IgD-negative memory B cell (primary cell): ENCODE measurements around the gene IBA57. TPM values are rescaled to one million over a fixed set of nuclear protein-coding genes. Genes with fewer than 3 reads are reported as not detected.

Experiments
- H3K27ac Mint-ChIP-seq, 3 donors: one replicate each; pipeline ENCODE4 v1.8.0; 2020 to 2022; ENCODE audit warnings: mild to moderate bottlenecking in 3 of 3, mixed read lengths in 3 of 3, moderate library complexity in 1 of 3
- H3K27me3 Mint-ChIP-seq: one replicate; pipeline ENCODE4 v1.8.0; 2021; ENCODE audit warnings: mixed read lengths
- H3K36me3 Mint-ChIP-seq: one replicate; pipeline ENCODE4 v1.8.0; 2020; ENCODE audit warnings: mild to moderate bottlenecking, mixed read lengths
- H3K4me1 Mint-ChIP-seq, 3 donors: one replicate each; pipeline ENCODE4 v1.8.0; 2020 to 2022; ENCODE audit warnings: mixed read lengths in 3 of 3, mild to moderate bottlenecking in 1 of 3
- H3K4me3 Mint-ChIP-seq, 4 donors: one replicate each; pipeline ENCODE4 v1.8.0; 2020 to 2022; ENCODE audit warnings: mild to moderate bottlenecking in 4 of 4, mixed read lengths in 4 of 4, moderate library complexity in 3 of 4
- H3K9me3 Mint-ChIP-seq, 3 donors: one replicate each; pipeline ENCODE4 v1.8.0; 2020 to 2021; ENCODE audit warnings: mixed read lengths in 3 of 3, mild to moderate bottlenecking in 1 of 3
- polyA plus RNA-seq: library from polyadenylated mRNA; unstranded; fragments of 300-500 nt; fragmentation: Illumina TruSeq; gene quantifications from one replicate; pipeline ENCODE4 v1.2.3, GENCODE V29; 2021

IBA57 gene
- 3.3 TPM for polyA plus RNA-seq

- peaks cover 12 to 24% (median 17%) of the 10 kb centered on the region in 3 donors for H3K4me1 Mint-ChIP-seq
- H3K4me3 Mint-ChIP-seq: peak within 1 kb of the TSS; percentile 87 to 98 (median 92)
- no peaks in the 10 kb centered on the region for H3K9me3 Mint-ChIP-seq
- H3K36me3 Mint-ChIP-seq: peaks cover 2% of the 10 kb centered on the region
- peak within 1 kb of the TSS; percentile 95 to 98 (median 97) for H3K27ac Mint-ChIP-seq
- peaks cover 2% of the 10 kb centered on the region for H3K27me3 Mint-ChIP-seq
These were observed at the start of gene IBA57 for GRCh38 chr1:228165372-228166169. Gene IBA57, plus strand, starts transcription at chr1:228165804. Its CDS starts 13 bp downstream, at chr1:228165817.

GRCh38 chr1:228117335-228117734, 48.3 kb upstream of the IBA57 start:
- peak overlapping the region in 1 of 3 donors; percentile 40 for H3K27ac Mint-ChIP-seq
- H3K36me3 Mint-ChIP-seq: peaks cover 4% of the 10 kb centered on the region
- H3K27me3 Mint-ChIP-seq: no peaks in the 10 kb centered on the region
- no peak overlapping the region for H3K4me3 Mint-ChIP-seq
- peaks cover 0 to 6% (median 4%) of the 10 kb centered on the region in 3 donors for H3K4me1 Mint-ChIP-seq
- H3K9me3 Mint-ChIP-seq: no peaks in the 10 kb centered on the region

- Mint-ChIP-seq H3K36me3 (peaks cover 4% of the 10 kb centered on the region), H3K4me3 (no peak overlapping the region), H3K27ac (no peak overlapping the region), H3K9me3 (no peaks in the 10 kb centered on the region), H3K27me3 (no peaks in the 10 kb centered on the region), H3K4me1 (peaks cover 0 to 6% (median 4%) of the 10 kb centered on the region in 3 donors)
These were observed 47.6 kb upstream of the IBA57 start for GRCh38 chr1:228118040-228118439.

- H3K9me3 Mint-ChIP-seq: no peaks in the 10 kb centered on the region
- H3K27ac Mint-ChIP-seq: peak overlapping the region in 1 of 3 donors; percentile 58
- peaks cover 0 to 9% (median 4%) of the 10 kb centered on the region in 3 donors for H3K4me1 Mint-ChIP-seq
- H3K36me3 Mint-ChIP-seq: peaks cover 4% of the 10 kb centered on the region
- H3K4me3 Mint-ChIP-seq: no peak overlapping the region
- H3K27me3 Mint-ChIP-seq: no peaks in the 10 kb centered on the region
These were observed 45.3 kb upstream of the IBA57 start for GRCh38 chr1:228120351-228120750.

- Mint-ChIP-seq H3K4me3 (peak overlapping the region in 2 of 4 donors; percentile 6 to 24), H3K4me1 (peaks cover 0 to 10% (median 4%) of the 10 kb centered on the region in 3 donors), H3K27me3 (no peaks in the 10 kb centered on the region), H3K27ac (no peak overlapping the region), H3K9me3 (no peaks in the 10 kb centered on the region), H3K36me3 (peaks cover 4% of the 10 kb centered on the region)
These were observed 44.6 kb upstream of the IBA57 start for GRCh38 chr1:228120857-228121489.

- H3K27me3 Mint-ChIP-seq: no peaks in the 10 kb centered on the region
- H3K4me3 Mint-ChIP-seq: no peak overlapping the region
- no peaks in the 10 kb centered on the region for H3K9me3 Mint-ChIP-seq
- no peak overlapping the region for H3K27ac Mint-ChIP-seq
- peaks cover 3% of the 10 kb centered on the region for H3K36me3 Mint-ChIP-seq
- peaks cover 0 to 10% (median 4%) of the 10 kb centered on the region in 3 donors for H3K4me1 Mint-ChIP-seq
These were observed 42.6 kb upstream of the IBA57 start for GRCh38 chr1:228122921-228123441.

- H3K4me3 Mint-ChIP-seq: no peak overlapping the region
- H3K27me3 Mint-ChIP-seq: no peaks in the 10 kb centered on the region
- H3K36me3 Mint-ChIP-seq: peaks cover 1% of the 10 kb centered on the region
- no peaks in the 10 kb centered on the region for H3K9me3 Mint-ChIP-seq
- no peak overlapping the region for H3K27ac Mint-ChIP-seq
- peaks cover 0 to 10% (median 4%) of the 10 kb centered on the region in 3 donors for H3K4me1 Mint-ChIP-seq
These were observed 42.1 kb upstream of the IBA57 start for GRCh38 chr1:228123505-228123904.

GRCh38 chr1:228125185-228125584, 40.4 kb upstream of the IBA57 start:
- H3K4me1 Mint-ChIP-seq: peaks cover 0 to 10% (median 4%) of the 10 kb centered on the region in 3 donors
- H3K27ac Mint-ChIP-seq: no peak overlapping the region
- no peaks in the 10 kb centered on the region for H3K9me3 Mint-ChIP-seq
- peaks cover under 1% of the 10 kb centered on the region for H3K27me3 Mint-ChIP-seq
- H3K4me3 Mint-ChIP-seq: no peak overlapping the region
- no peaks in the 10 kb centered on the region for H3K36me3 Mint-ChIP-seq

GRCh38 chr1:228131766-228132165, 33.8 kb upstream of the IBA57 start:
- peaks cover 3 to 6% (median 5%) of the 10 kb centered on the region in 3 donors for H3K4me1 Mint-ChIP-seq
- no peaks in the 10 kb centered on the region for H3K9me3 Mint-ChIP-seq
- peaks cover 7% of the 10 kb centered on the region for H3K27me3 Mint-ChIP-seq
- peak overlapping the region in 1 of 4 donors; percentile 58 for H3K4me3 Mint-ChIP-seq
- no peaks in the 10 kb centered on the region for H3K36me3 Mint-ChIP-seq
- H3K27ac Mint-ChIP-seq: no peak overlapping the region

GRCh38 chr1:228134591-228134990, 31.0 kb upstream of the IBA57 start:
- Mint-ChIP-seq H3K4me1 (peaks cover 11 to 18% (median 16%) of the 10 kb centered on the region in 3 donors), H3K27me3 (peaks cover 7% of the 10 kb centered on the region), H3K9me3 (no peaks in the 10 kb centered on the region), H3K27ac (no peak overlapping the region), H3K36me3 (no peaks in the 10 kb centered on the region), H3K4me3 (peak overlapping the region in 1 of 4 donors; percentile 52)

GRCh38 chr1:228136901-228137300, 28.7 kb upstream of the IBA57 start:
- Mint-ChIP-seq H3K4me1 (peaks cover 7 to 22% (median 17%) of the 10 kb centered on the region in 3 donors), H3K9me3 (no peaks in the 10 kb centered on the region), H3K36me3 (no peaks in the 10 kb centered on the region), H3K27me3 (peaks cover 2% of the 10 kb centered on the region), H3K27ac (peak overlapping the region in 2 of 3 donors; percentile 59 to 84), H3K4me3 (peak overlapping the region in 2 of 4 donors; percentile 38 to 65)

- H3K36me3 Mint-ChIP-seq: no peaks in the 10 kb centered on the region
- H3K4me1 Mint-ChIP-seq: peaks cover 7 to 35% (median 30%) of the 10 kb centered on the region in 3 donors
- H3K27ac Mint-ChIP-seq: peak overlapping the region; percentile 88 to 100 (median 99)
- H3K27me3 Mint-ChIP-seq: peaks cover 2% of the 10 kb centered on the region
- peak overlapping the region; percentile 84 to 98 (median 96) for H3K4me3 Mint-ChIP-seq
- H3K9me3 Mint-ChIP-seq: no peaks in the 10 kb centered on the region
These were observed 26.1 kb upstream of the IBA57 start for GRCh38 chr1:228139406-228139930.

GRCh38 chr1:228139931-228140723, 25.5 kb upstream of the IBA57 start, which contains the start of gene GUK1:
Gene GUK1, plus strand, starts transcription at chr1:228140279. Its CDS starts 24 bp downstream, at chr1:228140303.
- peak within 1 kb of the TSS; percentile 88 to 100 (median 99) for H3K27ac Mint-ChIP-seq
- H3K4me1 Mint-ChIP-seq: peaks cover 7 to 38% (median 30%) of the 10 kb centered on the region in 3 donors
- peaks cover 2% of the 10 kb centered on the region for H3K27me3 Mint-ChIP-seq
- no peaks in the 10 kb centered on the region for H3K9me3 Mint-ChIP-seq
- H3K4me3 Mint-ChIP-seq: peak within 1 kb of the TSS; percentile 84 to 98 (median 96)
- H3K36me3 Mint-ChIP-seq: no peaks in the 10 kb centered on the region

- Mint-ChIP-seq H3K36me3 (no peaks in the 10 kb centered on the region), H3K9me3 (no peaks in the 10 kb centered on the region), H3K27ac (peak overlapping the region; percentile 84 to 99 (median 88)), H3K4me1 (peaks cover 7 to 38% (median 30%) of the 10 kb centered on the region in 3 donors), H3K4me3 (peak overlapping the region; percentile 84 to 98 (median 96)), H3K27me3 (peaks cover 2% of the 10 kb centered on the region)
These were observed 24.8 kb upstream of the IBA57 start for GRCh38 chr1:228140724-228141225.
